K562 (cell line): Measurements from ENCODE around the gene TSHZ1. TPM values are rescaled to one million over a fixed set of nuclear protein-coding genes. Genes with fewer than 3 reads are reported as not detected.
A peak's percentile ranks its signal among the peaks of the same experiment; 100 is the strongest.

ENCODE experiments used
- ATAC-seq: fragments of 200-7000 bp; cut with Tn5 transposase; 3 replicates; pipeline ENCODE4 v1.9.1; 2020; ENCODE audit warnings: moderate library complexity
- BruUV-seq: library from RNA; stranded (reverse); fragments of 400-500 nt; replicated peaks from 2 replicates; lab custom pipeline; 2021; lab: Mats Ljungman, UMichigan
- CTCF ChIA-PET: fragments of 300-600 bp; formaldehyde crosslinking; extraction: SDS; loops from one replicate; lab custom pipeline; 2021; ENCODE audit warnings: low intra/inter-chr PET ratio; lab: Yijun Ruan, JAX
- POLR2A ChIA-PET: fragments of 300-600, 350-650 bp; sonication (Branson Sonifier 250); formaldehyde crosslinking; extraction: SDS; loops from one replicate; lab custom pipeline; 2021; ENCODE audit warnings: antibody characterized with exemption, inconsistent platforms; lab: Yijun Ruan, JAX
- DNase-seq, 4 experiments: peaks; one replicate each; pipeline versions ENCODE4 v3.0.0 to v3.0.0-alpha.2; 2011 to 2018; ENCODE audit warnings: low spot score in 3 of 4, mixed read lengths in 3 of 4; ENCODE audit errors: extremely low read depth in 1 of 4
- FAIRE-seq: peaks from 2 replicates; lab custom pipeline; 2011; peaks lifted over from hg19 to GRCh38; lab: Jason Lieb, UNC
- H2AFZ ChIP-seq: 2 replicates; pipeline ENCODE4 v1.6.0; 2011; ENCODE audit warnings: low read depth, low read length, control low read depth, inconsistent platforms
- H3K27ac ChIP-seq: fragments of 200-600 bp; 3 replicates; pipeline ENCODE4 v1.8.0; 2011; ENCODE audit warnings: low read depth, mild to moderate bottlenecking, control low read depth, inconsistent platforms, low read length, moderate library complexity, mixed read lengths; ENCODE audit errors: extremely low read depth
- H3K27me3 ChIP-seq, 2 experiments: fragments of 300-600 bp in 1 of 2; 2 replicates in 1 of 2; 3 replicates in 1 of 2; pipeline versions ENCODE4 v1.6.0 to v1.8.0; 2011; ENCODE audit warnings: inconsistent platforms in 2 of 2, low read length in 2 of 2, mild to moderate bottlenecking in 1 of 2, mixed read lengths in 1 of 2, moderate library complexity in 1 of 2; ENCODE audit not compliant: control insufficient read depth in 2 of 2, insufficient read depth in 2 of 2
- H3K36me3 ChIP-seq: fragments of 300-600 bp; 3 replicates; pipeline ENCODE4 v1.8.0; 2011; ENCODE audit warnings: mild to moderate bottlenecking, low read length, inconsistent platforms; ENCODE audit not compliant: control insufficient read depth, insufficient read depth
- H3K4me1 ChIP-seq, 2 experiments: fragments of 200-600 bp in 1 of 2; replicated peaks in 1 of 2; 2 replicates in 1 of 2; 3 replicates in 1 of 2; pipeline versions ENCODE4 v1.5.1 to v1.8.0; 2011; ENCODE audit warnings: inconsistent platforms in 2 of 2, low read length in 2 of 2, mild to moderate bottlenecking in 1 of 2, mixed read lengths in 1 of 2, moderate library complexity in 1 of 2; ENCODE audit not compliant: control insufficient read depth in 2 of 2, insufficient read depth in 2 of 2
- H3K4me2 ChIP-seq: 2 replicates; pipeline ENCODE4 v1.6.1; 2011; ENCODE audit warnings: low read length, control low read depth, inconsistent platforms, mixed read lengths; ENCODE audit not compliant: insufficient read depth
- H3K4me3 ChIP-seq: fragments of 200-600 bp; sonication (generic), shearing (Covaris generic); 2 replicates; pipeline ENCODE4 v1.5.1; 2016; ENCODE audit warnings: control low read depth, inconsistent platforms
- H3K79me2 ChIP-seq: fragments of 200-600 bp; 3 replicates; pipeline ENCODE4 v1.8.0; 2011; ENCODE audit warnings: low read length, inconsistent platforms; ENCODE audit not compliant: control insufficient read depth, insufficient read depth
- H3K9ac ChIP-seq, 2 experiments: 2 replicates each; pipeline versions ENCODE4 v1.6.0 to v1.6.1; 2011; ENCODE audit warnings: low read depth in 2 of 2, low read length in 2 of 2, control low read depth in 1 of 2, inconsistent platforms in 1 of 2, mild to moderate bottlenecking in 1 of 2, mixed read lengths in 1 of 2; ENCODE audit not compliant: insufficient read depth in 1 of 2
- H3K9me1 ChIP-seq: one replicate; pipeline ENCODE4 v1.6.0; 2011; ENCODE audit warnings: inconsistent platforms, mild to moderate bottlenecking, low read length, moderate library complexity; ENCODE audit not compliant: control insufficient read depth, insufficient read depth
- H3K9me3 ChIP-seq: replicated peaks from 2 replicates; pipeline ENCODE4 v1.5.1; 2011; ENCODE audit warnings: low read depth, low read length, inconsistent platforms; ENCODE audit not compliant: control insufficient read depth, insufficient read depth
- H4K20me1 ChIP-seq: replicated peaks from 2 replicates; pipeline ENCODE4 v1.6.1; 2011; ENCODE audit warnings: low read length, inconsistent platforms, mixed read lengths; ENCODE audit not compliant: control insufficient read depth, insufficient read depth
- FOXP1 ChIP-seq: sonication (generic); formaldehyde crosslinking; IDR thresholded peaks from 2 replicates; pipeline ENCODE4 v1.8.0; 2022; ENCODE audit warnings: mild to moderate bottlenecking, missing genetic modification reagents
- PHB ChIP-seq: fragments of 250-450 bp; sonication (Bioruptor Pico); IDR thresholded peaks from 2 replicates; pipeline ENCODE4 v1.5.0; 2021
- PURB ChIP-seq: sonication (generic); formaldehyde crosslinking; IDR thresholded peaks from 2 replicates; pipeline ENCODE4 v1.9.0; 2021; ENCODE audit warnings: low read depth, mild to moderate bottlenecking, missing genetic modification reagents
- SPI1 ChIP-seq: IDR thresholded peaks from 2 replicates; pipeline ENCODE4 v1.6.1; 2011; ENCODE audit warnings: low read depth, low read length, control low read depth, borderline replicate concordance
- U2AF1 ChIP-seq: fragments of 200-400 bp; formaldehyde crosslinking; optimal IDR thresholded peaks from 2 replicates; pipeline ENCODE3; 2017; ENCODE audit warnings: mild to moderate bottlenecking, low read depth, low read length, moderate library complexity
- WGBS: fragments of 100-300 bp; shearing (Covaris generic); methylation state at CpG from one replicate; pipeline ENCODE4 v1.1.6; 2016; ENCODE audit warnings: low coverage, mixed read lengths; ENCODE audit not compliant: insufficient coverage; ENCODE audit errors: missing lambda C conversion rate; 5-methylcytosine and 5-hydroxymethylcytosine counted together
- in situ Hi-C: fragments of 300-500 bp; cut with MboI; formaldehyde crosslinking; loops from 4 replicates; pipeline ENCODE4 v1.15.0; 2018; ENCODE audit warnings: inconsistent platforms, mixed read lengths
- intact Hi-C: fragments of 100-400 bp; cut with micrococcal nuclease; formaldehyde crosslinking; loops from 2 replicates; pipeline ENCODE4 v1.14.2; 2022
- polyA plus RNA-seq, 8 experiments: library from polyadenylated mRNA; depleted of rRNA in 4 of 8; stranded (reverse) in 5 of 8; unstranded in 3 of 8; fragments of >200 nt; fragmentation: Nextera tagmentation in 2 of 8; fragmentation: Illumina TruSeq in 1 of 8; extraction: Ambion mirVana in 2 of 8; extraction: Trizol in 1 of 8; gene quantifications; 2 replicates each; pipeline versions ENCODE4 v1.2.1 to v1.2.3, GENCODE V29; 2011 to 2014; ENCODE audit warnings: inconsistent platforms in 1 of 8, missing spikeins in 1 of 8
- total RNA-seq, 7 experiments: library from RNA; depleted of rRNA in 6 of 7; stranded (reverse); fragments of >200 nt in 6 of 7; fragmentation: Illumina TruSeq in 2 of 7; extraction: Trizol in 2 of 7; gene quantifications; 2 replicates each; pipeline versions ENCODE4 v1.2.1 to v1.2.3, GENCODE V29; 2011 to 2021; ENCODE audit warnings: low replicate concordance in 1 of 7
- TF ChIP-seq, protein P1 (sequence below): sonication (generic); formaldehyde crosslinking; IDR thresholded peaks from 2 replicates; pipeline ENCODE4 v1.8.1; 2023; ENCODE audit warnings: mild to moderate bottlenecking, missing genetic modification reagents
- TF ChIP-seq, protein P2 (sequence below): fragments of 450-650 bp; IDR thresholded peaks from 2 replicates; pipeline ENCODE4 v1.6.1; 2016; ENCODE audit warnings: antibody characterized with exemption

The TSHZ1 gene
- total and polyA plus RNA-seq, 9 of the 15 experiments (the other 6 are each of a cell fraction or from before 2014, with no cell fraction given) = 1.1 to 7.2 (median 2.7) TPM

DNA sequence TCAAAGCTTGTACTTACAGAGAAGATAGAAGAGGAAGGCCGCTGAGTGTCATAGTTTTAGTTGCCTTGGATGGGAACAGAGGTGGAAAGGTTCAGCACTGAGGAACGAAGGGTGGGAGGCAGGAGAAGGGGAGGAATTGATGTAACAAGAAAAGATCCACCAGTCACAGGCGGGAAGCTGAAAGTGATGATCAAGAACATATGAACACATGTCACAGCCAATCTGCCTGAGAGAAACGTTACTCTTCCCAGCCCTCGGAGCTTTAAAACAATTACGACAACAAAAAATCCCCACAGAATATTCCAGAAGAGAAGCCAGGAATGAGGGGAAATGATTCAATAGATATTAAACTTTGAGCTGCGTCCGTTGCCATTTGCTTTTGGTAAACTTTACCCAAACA lies 87.1 kb downstream of the TSHZ1 start:
- ChIA-PET CTCF (no interaction called here), POLR2A (interaction anchor here (0.8 kb wide), 2 partner anchors 9 to 507 kb away, joined by 3 read pairs; no protein-coding TSS in a partner anchor)
- Histone ChIP-seq H3K9me3 (no peaks in the 10 kb centered on the region), H4K20me1 (no peaks in the 10 kb centered on the region), H3K79me2 (no peaks in the 10 kb centered on the region)
- in situ Hi-C loops = no loop called here
- FAIRE-seq = no peak
- TF ChIP-seq U2AF1 (no peak), FOXP1 (CRISPR knock-in tag) (no peak)
- TF ChIP-seq, all 486 proteins: peak for 0
- Histone ChIP-seq H3K4me1 (no peaks in the 10 kb centered on the region), H3K36me3 (no peaks in the 10 kb centered on the region), H3K9me1 (no peaks in the 10 kb centered on the region), H3K4me2 (no peak overlapping the region), H3K27me3 (peaks cover 0 to 27% of the 10 kb centered on the region in 2 experiments; a peak in 3 of 5 replicates), H3K27ac (no peak overlapping the region), H2AFZ (no peak overlapping the region), H3K4me3 (no peak overlapping the region), H3K9ac (no peak overlapping the region)
- no peak for ATAC-seq
- WGBS = 0% methylated on average over 6 of the region's 8 CpGs
- intact Hi-C loops = no loop called here
- no TSS peak for BruUV-seq
- DNase-seq = no peak

GRCh38 chr18:75304678-75305557 lies 94.3 kb downstream of the TSHZ1 start:
- Histone ChIP-seq H3K79me2 (no peaks in the 10 kb centered on the region), H3K9me3 (no peaks in the 10 kb centered on the region), H3K27ac (no peak overlapping the region), H3K9me1 (no peaks in the 10 kb centered on the region), H3K4me1 (no peaks in the 10 kb centered on the region; a peak in 1 of 5 replicates), H3K4me3 (no peak overlapping the region), H3K27me3 (peaks cover 3 to 25% of the 10 kb centered on the region in 2 experiments; a peak in 4 of 5 replicates), H2AFZ (no peak overlapping the region), H4K20me1 (no peaks in the 10 kb centered on the region), H3K36me3 (no peaks in the 10 kb centered on the region), H3K4me2 (no peak overlapping the region), H3K9ac (no peak overlapping the region)
- no peak for ATAC-seq
- no peak for DNase-seq
- TF ChIP-seq SPI1 (peak; percentile 75), PURB (CRISPR knock-in tag) (no peak), PHB (no peak)
- TF ChIP-seq, protein P1, sequence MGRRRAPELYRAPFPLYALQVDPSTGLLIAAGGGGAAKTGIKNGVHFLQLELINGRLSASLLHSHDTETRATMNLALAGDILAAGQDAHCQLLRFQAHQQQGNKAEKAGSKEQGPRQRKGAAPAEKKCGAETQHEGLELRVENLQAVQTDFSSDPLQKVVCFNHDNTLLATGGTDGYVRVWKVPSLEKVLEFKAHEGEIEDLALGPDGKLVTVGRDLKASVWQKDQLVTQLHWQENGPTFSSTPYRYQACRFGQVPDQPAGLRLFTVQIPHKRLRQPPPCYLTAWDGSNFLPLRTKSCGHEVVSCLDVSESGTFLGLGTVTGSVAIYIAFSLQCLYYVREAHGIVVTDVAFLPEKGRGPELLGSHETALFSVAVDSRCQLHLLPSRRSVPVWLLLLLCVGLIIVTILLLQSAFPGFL (CRISPR knock-in tag) = no peak
- TF ChIP-seq, protein P2, sequence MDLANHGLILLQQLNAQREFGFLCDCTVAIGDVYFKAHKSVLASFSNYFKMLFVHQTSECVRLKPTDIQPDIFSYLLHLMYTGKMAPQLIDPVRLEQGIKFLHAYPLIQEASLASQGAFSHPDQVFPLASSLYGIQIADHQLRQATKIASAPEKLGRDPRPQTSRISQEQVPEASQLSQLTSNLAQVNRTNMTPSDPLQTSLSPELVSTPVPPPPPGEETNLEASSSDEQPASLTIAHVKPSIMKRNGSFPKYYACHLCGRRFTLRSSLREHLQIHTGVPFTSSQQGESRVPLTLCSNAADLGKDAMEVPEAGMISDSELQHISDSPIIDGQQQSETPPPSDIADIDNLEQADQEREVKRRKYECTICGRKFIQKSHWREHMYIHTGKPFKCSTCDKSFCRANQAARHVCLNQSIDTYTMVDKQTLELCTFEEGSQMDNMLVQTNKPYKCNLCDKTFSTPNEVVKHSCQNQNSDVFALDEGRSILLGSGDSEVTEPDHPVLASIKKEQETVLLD = no peak
- in situ Hi-C loops (no loop called here), intact Hi-C loops (no loop called here)
- CTCF ChIA-PET = no interaction called here
- WGBS = 0% methylated on average over 18 of the region's 27 CpGs
- POLR2A ChIA-PET = interaction anchor here (0.6 kb wide), 1 partner anchor 31 kb away, joined by 3 read pairs; no protein-coding TSS in a partner anchor
- BruUV-seq = no TSS peak
- FAIRE-seq = no peak
